Astrocyte (in vitro differentiated cells and primary cell): ENCODE measurements around the gene PLEKHN1.

Source experiments
- CTCF ChIP-seq: IDR thresholded peaks from 2 replicates; pipeline ENCODE4 v1.5.1; 2011; ENCODE audit warnings: low read depth, mild to moderate bottlenecking, inconsistent platforms, low read length, moderate library complexity; ENCODE audit not compliant: insufficient read depth
- EZH2 ChIP-seq: IDR thresholded peaks from 2 replicates; pipeline ENCODE4 v1.6.1; 2012; ENCODE audit warnings: mild to moderate bottlenecking, low read length, inconsistent platforms; ENCODE audit not compliant: insufficient read depth

- TF ChIP-seq CTCF (no peak), EZH2 (no peak)
Measured at GRCh38 chr1:970973-971730, 4.9 kb downstream of the PLEKHN1 start.
